ENCODE data around the gene NDST1.
"Not testable (repeated sequence)": the region's sequence is repeated elsewhere in the genome, so short reads cannot be mapped to it uniquely, and the experiment has no call there.

The NDST1 gene

GRCh38 chr5:150509992-150510391 lies 2.1 kb downstream of the NDST1 start:
- no peak for DNase-seq

DNA sequence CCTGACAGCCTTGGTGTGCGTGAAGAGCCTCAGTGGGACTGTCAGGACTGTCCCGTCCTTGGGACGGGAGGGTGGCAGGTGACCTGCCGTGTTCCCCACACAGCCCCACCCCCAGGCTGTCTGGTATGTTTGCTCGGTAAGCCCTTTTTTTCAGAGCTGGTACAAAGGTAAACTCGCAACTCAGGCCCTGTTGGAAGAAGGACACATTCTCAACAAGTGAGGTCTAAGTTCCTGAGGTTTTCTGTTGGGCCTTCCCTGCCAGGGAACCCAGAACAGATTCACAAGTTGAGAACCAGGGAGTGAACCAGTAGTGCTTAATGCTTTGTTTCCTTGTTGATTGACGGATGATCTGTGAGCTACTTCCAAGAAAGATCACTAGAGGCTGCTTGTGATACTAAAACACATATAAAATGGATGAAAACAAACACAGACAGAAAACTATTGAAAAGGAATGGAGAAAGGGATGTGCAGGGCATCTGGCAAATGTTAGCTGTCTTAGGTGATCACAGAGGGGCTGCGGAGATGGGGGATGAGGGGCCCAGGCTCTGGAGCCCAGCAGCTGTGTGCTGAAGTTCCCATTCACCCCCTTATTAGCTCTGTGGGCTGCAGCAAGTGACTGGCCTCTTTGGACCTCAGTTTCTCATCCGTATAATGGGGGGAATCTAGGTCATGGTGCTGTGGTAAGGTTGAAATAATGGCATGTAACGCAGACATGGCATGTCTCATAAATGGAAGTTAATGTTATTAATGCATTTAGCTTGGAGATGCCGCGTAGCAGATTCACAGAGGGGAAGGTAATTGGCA lies 2.7 kb downstream of the NDST1 start:
- DNase-seq = no peak

- DNase-seq = no peak
Measured at GRCh38 chr5:150511578-150512367, 3.8 kb downstream of the NDST1 start.

DNA sequence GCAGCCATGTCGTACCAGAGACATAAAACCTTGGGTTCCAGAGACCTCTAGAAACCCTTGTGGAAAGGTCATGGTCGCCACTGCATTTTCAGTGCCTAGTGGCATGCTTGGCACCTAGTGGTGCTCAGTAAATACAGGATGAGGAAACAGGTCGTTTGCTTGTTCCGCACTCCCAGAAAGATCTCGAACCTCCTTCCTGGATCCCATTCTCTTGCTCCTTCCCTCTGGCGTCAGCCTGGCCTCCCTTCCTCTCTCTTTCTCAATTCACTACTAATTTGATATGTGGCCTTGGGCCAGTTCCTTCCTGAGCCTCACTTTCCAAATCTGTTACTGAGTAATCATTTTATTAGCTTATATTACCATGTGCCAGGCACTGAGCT lies 4.4 kb downstream of the NDST1 start:
- DNase-seq = no peak

DNA sequence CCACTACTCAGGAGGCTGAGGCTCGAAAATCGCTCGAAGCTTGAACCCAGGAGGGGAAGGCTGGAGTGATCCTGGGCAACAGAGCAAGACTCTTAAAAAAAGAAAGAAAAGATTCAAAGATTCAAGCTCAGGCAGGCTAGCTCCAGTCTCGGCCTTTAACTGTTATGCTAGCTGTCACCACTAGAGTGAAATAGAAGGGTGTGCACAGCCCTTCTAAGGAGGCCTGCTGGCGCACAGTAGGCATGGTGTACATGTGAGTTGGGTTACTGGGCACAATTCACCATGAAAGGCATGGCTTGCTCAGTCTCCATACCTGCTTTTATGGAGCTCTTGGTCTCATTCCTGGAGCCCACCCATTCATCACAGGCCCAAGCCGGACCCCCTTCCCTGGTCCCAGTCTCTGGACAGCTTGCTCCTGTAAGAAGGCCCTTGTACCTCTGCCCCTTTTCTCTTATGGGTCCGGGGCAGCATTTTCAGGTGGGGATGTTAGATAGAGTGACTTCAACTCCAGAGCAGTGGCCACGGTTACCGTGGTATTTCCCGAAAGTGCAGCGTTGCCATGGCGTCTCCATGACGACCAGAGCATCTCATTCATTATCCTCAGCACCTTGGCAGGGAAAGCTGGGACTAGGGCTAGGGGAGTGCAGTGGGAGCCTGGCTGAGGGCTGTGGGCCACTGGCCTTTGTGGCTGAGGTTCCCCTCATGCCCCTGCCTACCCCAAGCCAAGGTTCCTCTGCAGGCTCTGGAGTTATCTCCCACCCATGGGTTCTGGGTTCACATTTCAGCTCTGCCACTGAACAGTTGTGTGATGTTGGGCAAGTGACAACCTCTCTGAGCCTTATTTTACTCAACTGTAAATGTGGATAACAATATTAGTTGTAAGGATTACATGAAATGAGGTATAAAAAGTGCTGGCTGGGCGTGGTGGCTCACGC lies 5.7 kb downstream of the NDST1 start:
- no peak for DNase-seq

DNA sequence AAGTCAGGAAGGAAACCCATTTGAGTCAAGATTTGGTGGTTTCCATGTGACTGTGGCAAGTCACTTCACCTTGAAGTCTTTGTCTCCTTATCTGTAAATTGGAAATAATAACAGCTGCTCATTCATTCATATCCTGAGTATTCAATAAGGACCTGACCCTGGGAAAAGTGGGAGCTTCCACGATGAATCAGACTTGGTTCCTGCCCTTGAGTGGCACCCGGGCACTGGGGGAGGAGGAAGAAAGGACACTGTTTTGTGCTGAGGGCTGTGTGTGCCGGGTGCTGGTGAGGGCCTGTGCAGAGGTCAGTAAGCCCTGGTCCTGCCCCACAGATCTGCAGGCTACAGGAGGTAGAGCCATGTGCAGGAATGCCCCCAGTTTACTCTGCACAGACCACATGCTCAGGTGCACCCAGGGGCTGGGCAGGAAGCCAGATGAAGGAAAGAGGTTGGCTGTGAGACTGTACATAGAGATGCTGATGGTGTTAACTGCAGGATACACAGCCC lies 6.8 kb downstream of the NDST1 start:
- DNase-seq = no peak

DNA sequence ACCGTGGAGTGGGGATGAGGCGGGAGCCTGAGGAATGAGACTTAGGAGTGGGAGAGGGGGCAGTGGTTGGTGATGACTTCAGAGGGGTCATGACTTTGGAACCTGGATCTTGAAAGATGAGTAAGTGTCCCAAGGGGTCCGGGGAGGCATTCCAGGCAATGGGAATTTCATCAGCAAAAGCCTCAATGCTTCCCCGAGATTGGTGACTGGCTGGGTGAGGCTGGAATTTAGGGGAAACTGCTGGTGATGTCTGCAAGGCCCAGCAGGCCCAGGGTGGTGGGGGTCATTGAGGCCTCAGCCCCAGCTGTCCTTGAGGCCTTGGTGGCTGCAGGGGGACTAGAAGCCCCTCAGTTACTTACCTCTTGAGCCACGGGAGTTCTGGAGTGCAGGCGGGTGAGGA lies 7.5 kb downstream of the NDST1 start:
- no peak for DNase-seq

DNA sequence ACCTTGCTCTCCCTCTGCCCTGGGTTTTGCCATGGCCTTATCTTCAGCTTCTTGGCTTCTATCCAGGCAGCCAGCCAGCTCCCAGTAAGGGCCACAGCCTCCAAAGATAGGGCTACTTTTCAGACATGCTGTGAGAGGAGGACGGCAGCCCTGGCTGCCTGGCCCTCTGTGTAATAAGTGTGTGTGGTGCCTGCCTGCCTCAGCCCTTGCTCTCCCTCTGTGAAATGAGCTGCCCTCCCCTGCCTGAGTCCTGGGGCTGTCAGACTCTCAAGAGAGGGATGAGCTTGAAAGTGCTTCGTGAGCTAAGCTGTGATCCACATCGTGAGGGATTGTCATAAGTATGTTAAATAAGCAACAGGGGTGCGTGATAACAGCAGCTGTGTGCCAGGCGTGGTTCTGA lies 8.1 kb downstream of the NDST1 start:
- DNase-seq = no peak

DNA sequence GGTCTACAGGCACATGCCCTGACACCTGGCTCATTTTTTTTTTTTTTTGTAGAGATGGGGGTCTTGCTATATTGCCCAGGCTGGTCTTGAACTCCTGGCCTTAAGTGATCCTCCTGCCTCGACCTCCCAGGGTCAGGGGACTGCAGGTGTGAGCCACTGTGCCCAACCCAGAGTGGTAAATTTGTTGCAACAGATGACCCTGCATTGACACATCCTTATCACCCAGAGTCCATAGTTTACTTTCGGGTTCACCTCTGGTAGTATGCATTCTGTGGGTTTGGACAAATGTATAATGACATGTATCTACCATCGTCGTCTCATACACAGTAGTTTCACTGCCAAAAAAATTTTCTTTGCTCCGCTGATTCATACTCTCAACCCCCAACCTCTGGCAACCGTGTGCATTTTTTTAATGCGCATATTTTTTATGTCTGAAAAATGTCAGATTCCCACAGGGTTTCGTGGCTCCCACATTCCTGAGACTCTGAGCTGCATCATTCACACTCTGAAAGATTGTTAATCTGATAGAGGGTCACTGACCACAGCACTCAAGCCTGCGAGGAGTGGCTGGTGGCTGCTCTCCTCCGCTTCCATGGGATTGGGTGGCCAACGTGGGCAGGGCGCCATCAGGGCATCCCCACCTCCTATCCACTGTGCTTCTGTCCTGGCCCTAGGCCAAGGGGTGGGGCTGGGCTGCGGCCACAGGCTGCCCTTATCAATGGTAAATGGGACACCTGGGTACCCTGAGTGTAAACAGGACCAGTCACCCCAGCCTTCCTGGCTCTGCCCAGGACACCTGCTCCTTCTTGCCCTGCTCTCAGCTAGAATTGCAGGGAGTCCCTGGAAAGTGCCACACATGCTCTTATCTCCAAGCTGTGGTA lies 9.6 kb downstream of the NDST1 start:
- DNase-seq = no peak

DNA sequence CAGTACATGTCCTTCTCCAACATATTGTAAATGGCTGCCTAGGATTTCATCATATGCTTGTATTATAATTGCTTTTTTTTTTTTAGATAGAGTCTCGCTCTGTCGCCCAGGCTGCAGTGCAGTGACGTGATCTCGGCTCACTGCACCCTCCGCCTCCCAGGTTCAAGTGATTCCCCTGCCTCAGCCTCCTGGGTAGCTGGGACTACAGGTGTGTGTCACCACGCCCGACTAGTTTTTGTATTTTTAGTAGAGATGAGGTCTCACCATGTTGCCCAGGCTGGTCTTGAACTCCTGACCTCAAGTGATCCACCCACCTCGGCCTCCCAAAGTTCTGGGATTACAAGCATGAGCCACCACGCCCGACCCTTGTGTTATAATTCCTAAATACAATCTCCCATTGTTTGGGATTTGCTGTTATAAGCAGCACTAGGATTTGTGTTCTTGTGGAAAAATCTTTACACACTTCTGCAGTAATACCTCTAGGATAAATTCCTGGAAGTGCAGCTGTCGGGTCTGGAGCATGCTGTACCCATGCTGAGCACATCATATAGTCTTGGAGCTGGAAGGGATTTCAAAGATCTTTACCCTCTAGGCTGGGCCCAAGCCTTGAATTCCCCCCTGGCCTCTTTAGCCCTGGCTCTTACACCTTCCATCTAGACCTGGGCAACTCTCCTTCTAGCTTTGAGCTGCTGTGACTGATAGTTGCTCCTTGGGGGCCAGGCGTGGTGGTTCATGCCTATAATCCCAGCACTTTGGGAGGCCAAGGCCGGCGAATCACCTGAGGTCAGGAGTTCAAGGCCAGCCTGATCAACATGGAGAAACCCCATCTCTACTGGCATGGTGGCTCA lies 11.0 kb downstream of the NDST1 start:
- DNase-seq = not testable (repeated sequence)

- DNase-seq = no peak
Measured at GRCh38 chr5:150519560-150519945, 11.6 kb downstream of the NDST1 start.

GRCh38 chr5:150519978-150520377 lies 12.0 kb downstream of the NDST1 start:
- no peak for DNase-seq

GRCh38 chr5:150520747-150521521 lies 13.0 kb downstream of the NDST1 start:
- no peak for DNase-seq

GRCh38 chr5:150521522-150521817 lies 13.5 kb downstream of the NDST1 start:
- DNase-seq = no peak

- DNase-seq = no peak
Measured at GRCh38 chr5:150521939-150522503, 14.1 kb downstream of the NDST1 start.

GRCh38 chr5:150522504-150523414 lies 14.8 kb downstream of the NDST1 start:
- no peak for DNase-seq

GRCh38 chr5:150523472-150524350 lies 15.8 kb downstream of the NDST1 start:
- DNase-seq = peak; percentile 35 to 40

GRCh38 chr5:150525163-150525562 lies 17.2 kb downstream of the NDST1 start:
- DNase-seq = no peak
